ENCODE data around the gene LRRIQ3.

LRRIQ3 gene

GRCh38 chr1:74091371-74091770 is 106.6 kb downstream of the LRRIQ3 start:
- no peak for DNase-seq

GRCh38 chr1:74083128-74083527 is 114.8 kb downstream of the LRRIQ3 start:
- no peak for DNase-seq

- no peak for DNase-seq
Measured at GRCh38 chr1:74065081-74065480, 132.9 kb downstream of the LRRIQ3 start.

GRCh38 chr1:74057719-74058118 is 140.3 kb downstream of the LRRIQ3 start:
- no peak for DNase-seq

GRCh38 chr1:74053407-74053806 is 144.6 kb downstream of the LRRIQ3 start:
- DNase-seq: no peak

- DNase-seq: no peak
Measured at GRCh38 chr1:74050386-74050785, 147.6 kb downstream of the LRRIQ3 start.

GRCh38 chr1:74038042-74038441 is 159.9 kb downstream of the LRRIQ3 start:
- DNase-seq: no peak

- no peak for DNase-seq
Measured at GRCh38 chr1:74012583-74012982, 185.4 kb downstream of the LRRIQ3 start.

GRCh38 chr1:74011736-74012135 is 186.2 kb downstream of the LRRIQ3 start:
- DNase-seq: no peak

- DNase-seq: peak in 1 of 2 experiments; percentile 12
Measured at GRCh38 chr1:74010206-74010605, 187.8 kb downstream of the LRRIQ3 start.

GRCh38 chr1:74005533-74005932 is 192.4 kb downstream of the LRRIQ3 start:
- no peak for DNase-seq

GRCh38 chr1:74003806-74004205 is 194.2 kb downstream of the LRRIQ3 start:
- DNase-seq: no peak

GRCh38 chr1:73998348-73998959 is 199.5 kb downstream of the LRRIQ3 start:
- DNase-seq: peak; percentile 72 to 77

GRCh38 chr1:73980324-73981040 is 217.5 kb downstream of the LRRIQ3 start:
- no peak for DNase-seq

- DNase-seq: no peak
Measured at GRCh38 chr1:73979684-73980083, 218.3 kb downstream of the LRRIQ3 start.

GRCh38 chr1:73978964-73979363 is 219.0 kb downstream of the LRRIQ3 start:
- DNase-seq: no peak
